Testis (tissue), 3 donors: Measurements from ENCODE around the gene OR4Q3. TPM values are rescaled to one million over a fixed set of nuclear protein-coding genes. Genes with fewer than 3 reads are reported as not detected.
"Not testable (repeated sequence)": the region's sequence is repeated elsewhere in the genome, so short reads cannot be mapped to it uniquely, and the experiment has no call there.

Experiments
- DNase-seq: peaks from one replicate; pipeline ENCODE4 v3.0.0-alpha.2; 2019
- H3K27ac ChIP-seq, 2 donors: fragments of 200-600 bp; sonication (generic); one replicate each; pipeline ENCODE4 v1.5.1; 2019
- H3K27me3 ChIP-seq: fragments of 200-600 bp; sonication (generic); one replicate; pipeline ENCODE4 v1.5.1; 2019
- H3K36me3 ChIP-seq: fragments of 200-600 bp; sonication (generic); one replicate; pipeline ENCODE4 v1.5.1; 2017; ENCODE audit warnings: low read depth; ENCODE audit errors: missing control alignments
- H3K4me1 ChIP-seq: fragments of 200-600 bp; sonication (generic); one replicate; pipeline ENCODE4 v1.5.1; 2019
- H3K4me3 ChIP-seq, 2 donors: fragments of 200-600 bp; sonication (generic); one replicate each; pipeline ENCODE4 v1.5.1; 2017 to 2019
- H3K9me3 ChIP-seq: fragments of 200-600 bp; sonication (generic); one replicate; pipeline ENCODE4 v1.5.1; 2017
- POLR2A ChIP-seq: fragments of 450-650 bp; IDR thresholded peaks from one replicate; pipeline ENCODE4 v1.6.1; 2017; ENCODE audit warnings: antibody characterized with exemption, mild to moderate bottlenecking, moderate library complexity
- WGBS, 2 donors: methylation state at CpG; one replicate each; pipeline ENCODE4 v1.1.5; 2018; 5-methylcytosine and 5-hydroxymethylcytosine counted together
- intact Hi-C: fragments of 100-400 bp; cut with DNase I; formaldehyde crosslinking; loops from one replicate; pipeline ENCODE4 v1.15.1; 2023; ENCODE audit warnings: low total_unique reads
- polyA plus RNA-seq: library from polyadenylated mRNA; stranded (reverse); fragments of 350-450 nt; fragmentation: Illumina TruSeq; extraction: RNeasy Lipid Tissue Mini Kit (QIAGEN cat#74804); gene quantifications from one replicate; pipeline ENCODE4 v1.2.3, GENCODE V29; 2014; ENCODE audit warnings: low read depth, low replicate concordance; ENCODE audit not compliant: insufficient read depth
- total RNA-seq, 2 donors: library from RNA; depleted of rRNA; stranded (reverse); fragments of >200 nt; gene quantifications; one replicate each; pipeline ENCODE4 v1.2.3, GENCODE V29; 2016
- TF ChIP-seq, protein P1 (sequence below), 3 experiments: fragments of 450-650 bp in 2 of 3; fragments of 200-600 bp in 1 of 3; sonication (generic) in 1 of 3; IDR thresholded peaks; one replicate each; pipeline ENCODE4 v1.5.1; 2016 to 2019; ENCODE audit warnings: antibody characterized with exemption in 3 of 3, mild to moderate bottlenecking in 2 of 3, moderate library complexity in 1 of 3

The OR4Q3 gene
- total and polyA plus RNA-seq, 3 donors from 2014 or later: 0.87 to 1.5 TPM; not detected in 1

DNA sequence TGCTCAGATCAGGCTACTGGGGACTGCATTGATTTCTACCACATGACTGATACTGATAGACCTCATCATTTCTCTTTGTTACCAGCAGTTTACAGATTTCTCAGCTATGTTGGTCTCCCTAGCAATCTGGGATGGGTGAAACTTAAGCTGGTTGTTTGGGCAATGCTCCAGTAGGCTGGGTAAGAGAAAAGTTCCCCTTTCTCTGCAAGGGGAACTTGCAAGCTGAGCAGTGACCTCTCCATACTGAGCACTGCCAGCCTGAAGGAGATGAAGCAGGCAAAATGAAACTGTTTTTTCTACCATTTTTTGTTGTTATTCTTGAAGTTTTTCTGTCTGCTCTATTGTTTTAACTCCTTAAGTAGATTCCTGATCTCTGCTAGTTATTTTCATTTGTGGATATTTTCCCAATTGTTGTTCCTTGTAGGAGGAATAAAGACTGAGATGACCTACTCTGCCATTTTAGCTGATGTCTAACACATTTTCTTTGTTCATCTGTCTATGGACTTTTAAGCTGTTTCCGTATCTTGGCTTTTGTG lies 28.6 kb downstream of the OR4Q3 start:
- Histone ChIP-seq H3K4me1 (no peaks in the 10 kb centered on the region), H3K27me3 (no peaks in the 10 kb centered on the region), H3K4me3 (no peak overlapping the region), H3K36me3 (no peaks in the 10 kb centered on the region), H3K9me3 (no peaks in the 10 kb centered on the region), H3K27ac (no peak overlapping the region)
- intact Hi-C loops: no loop called here
- 86 to 91% methylated on average over 1 of the region's 1 CpG for WGBS, 2 donors
- DNase-seq: no peak
- TF ChIP-seq POLR2A: no peak
- TF ChIP-seq, protein P1, sequence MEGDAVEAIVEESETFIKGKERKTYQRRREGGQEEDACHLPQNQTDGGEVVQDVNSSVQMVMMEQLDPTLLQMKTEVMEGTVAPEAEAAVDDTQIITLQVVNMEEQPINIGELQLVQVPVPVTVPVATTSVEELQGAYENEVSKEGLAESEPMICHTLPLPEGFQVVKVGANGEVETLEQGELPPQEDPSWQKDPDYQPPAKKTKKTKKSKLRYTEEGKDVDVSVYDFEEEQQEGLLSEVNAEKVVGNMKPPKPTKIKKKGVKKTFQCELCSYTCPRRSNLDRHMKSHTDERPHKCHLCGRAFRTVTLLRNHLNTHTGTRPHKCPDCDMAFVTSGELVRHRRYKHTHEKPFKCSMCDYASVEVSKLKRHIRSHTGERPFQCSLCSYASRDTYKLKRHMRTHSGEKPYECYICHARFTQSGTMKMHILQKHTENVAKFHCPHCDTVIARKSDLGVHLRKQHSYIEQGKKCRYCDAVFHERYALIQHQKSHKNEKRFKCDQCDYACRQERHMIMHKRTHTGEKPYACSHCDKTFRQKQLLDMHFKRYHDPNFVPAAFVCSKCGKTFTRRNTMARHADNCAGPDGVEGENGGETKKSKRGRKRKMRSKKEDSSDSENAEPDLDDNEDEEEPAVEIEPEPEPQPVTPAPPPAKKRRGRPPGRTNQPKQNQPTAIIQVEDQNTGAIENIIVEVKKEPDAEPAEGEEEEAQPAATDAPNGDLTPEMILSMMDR (IDR thresholded peaks at IDR 0.05): no peak

DNA sequence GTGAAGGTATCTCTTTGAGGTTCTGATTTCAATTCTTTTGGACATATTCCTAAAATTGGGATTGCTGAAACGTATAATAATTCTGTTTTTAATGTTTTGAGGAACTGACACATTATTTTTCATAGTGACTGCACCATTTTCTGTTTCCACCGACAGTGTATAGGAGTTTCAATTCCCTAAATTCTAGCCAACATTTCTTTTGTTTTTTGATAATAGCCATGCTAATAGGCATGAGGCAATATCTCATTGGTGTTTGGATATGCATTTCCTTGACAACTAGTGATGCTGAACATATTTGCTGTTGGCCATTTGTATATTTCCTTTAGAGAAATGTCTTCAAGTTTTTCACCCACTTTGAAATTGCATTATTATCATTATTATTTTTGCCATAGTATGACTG lies 29.1 kb downstream of the OR4Q3 start:
- H3K27ac ChIP-seq, DNase-seq, H3K9me3 ChIP-seq, H3K4me3 ChIP-seq, H3K36me3 ChIP-seq, intact Hi-C loops, H3K4me1 ChIP-seq, H3K27me3 ChIP-seq: not testable (repeated sequence)
- 55 to 56% methylated on average over 2 of the region's 2 CpGs for WGBS, 2 donors

DNA sequence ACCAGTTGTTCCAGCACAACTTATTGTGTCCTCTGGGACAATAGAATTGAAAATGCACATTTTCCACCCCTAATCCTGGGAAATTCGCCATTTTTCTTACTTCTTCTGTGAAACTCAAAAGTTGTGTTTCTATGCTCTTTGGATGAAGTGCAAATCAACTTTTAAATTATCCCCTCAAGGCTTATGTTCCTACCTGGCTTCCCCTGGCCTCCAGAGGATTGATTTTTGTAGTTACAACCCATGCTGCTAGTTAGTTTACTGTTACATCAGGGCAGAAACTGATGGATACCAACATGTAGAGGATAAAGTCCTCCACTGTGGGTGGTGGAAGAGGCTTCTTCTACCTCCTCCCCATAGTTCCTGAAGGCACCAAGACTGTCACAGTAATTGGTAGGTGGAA lies 29.8 kb downstream of the OR4Q3 start, which contains the start of gene OR4M1:
Gene OR4M1 (plus strand): TSS at position 301 of the 400 bp plus-strand sequence. CDS start 6,819 bp downstream, outside the sequence.
- H3K27me3 ChIP-seq, H3K4me1 ChIP-seq, H3K36me3 ChIP-seq, H3K27ac ChIP-seq, DNase-seq, H3K4me3 ChIP-seq, H3K9me3 ChIP-seq, intact Hi-C loops: not testable (repeated sequence)
- WGBS, 2 donors: 35 to 38% methylated on average over 1 of the region's 1 CpG

DNA sequence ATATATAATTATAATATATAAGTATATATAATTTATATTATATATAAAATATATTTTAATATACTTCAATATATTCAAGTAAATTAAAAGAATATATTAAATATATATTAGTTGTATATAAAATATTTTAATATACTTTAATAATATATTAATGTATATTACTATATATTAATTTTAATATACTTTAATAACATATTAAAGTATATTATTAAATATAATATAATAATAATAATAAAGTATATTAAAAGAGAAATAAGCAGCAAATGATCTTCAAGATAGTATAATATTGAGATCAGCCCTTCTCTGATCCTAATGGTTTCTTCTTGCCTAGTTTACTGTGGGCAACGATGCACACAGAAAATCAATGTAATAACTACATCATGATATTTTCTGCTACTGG lies 32.2 kb downstream of the OR4Q3 start:
- 74 to 82% methylated on average over 1 of the region's 1 CpG for WGBS, 2 donors
- H3K9me3 ChIP-seq: no peaks in the 10 kb centered on the region
- DNase-seq: no peak

DNA sequence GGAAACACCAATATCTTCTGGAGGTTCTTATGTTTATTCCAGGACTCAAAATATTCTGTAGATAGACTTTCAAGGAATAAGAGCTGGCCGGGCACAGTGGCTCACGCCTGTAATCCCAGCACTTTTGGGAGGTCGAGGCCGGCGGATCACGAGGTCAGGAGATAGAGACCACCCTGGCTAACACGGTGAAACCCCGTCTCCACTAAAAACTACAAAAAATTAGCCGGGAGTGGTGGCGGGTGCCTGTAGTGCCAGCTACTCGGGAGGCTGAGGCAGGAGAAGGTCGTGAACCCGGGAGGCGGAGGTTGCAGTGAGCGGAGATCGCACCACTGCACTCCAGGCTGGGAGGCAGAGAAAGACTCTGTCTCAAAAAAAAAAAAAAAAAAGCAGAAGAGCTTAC lies 42.5 kb downstream of the OR4Q3 start:
- WGBS, 2 donors: 53 to 61% methylated on average over 16 of the region's 16 CpGs
- H3K4me3 ChIP-seq, DNase-seq, H3K27me3 ChIP-seq, H3K27ac ChIP-seq, H3K4me1 ChIP-seq, H3K36me3 ChIP-seq, H3K9me3 ChIP-seq, intact Hi-C loops: not testable (repeated sequence)

More for the DNA sequence above, 32.2 kb downstream of the OR4Q3 start:
- TF ChIP-seq, protein P1 (IDR thresholded peaks at IDR 0.05): no peak
- TF ChIP-seq POLR2A: no peak
- no peak overlapping the region for H3K4me3 ChIP-seq
- no peak overlapping the region for H3K27ac ChIP-seq
- intact Hi-C loops: no loop called here
- no peaks in the 10 kb centered on the region for H3K4me1 ChIP-seq
- H3K27me3 ChIP-seq: no peaks in the 10 kb centered on the region
- no peaks in the 10 kb centered on the region for H3K36me3 ChIP-seq

DNA sequence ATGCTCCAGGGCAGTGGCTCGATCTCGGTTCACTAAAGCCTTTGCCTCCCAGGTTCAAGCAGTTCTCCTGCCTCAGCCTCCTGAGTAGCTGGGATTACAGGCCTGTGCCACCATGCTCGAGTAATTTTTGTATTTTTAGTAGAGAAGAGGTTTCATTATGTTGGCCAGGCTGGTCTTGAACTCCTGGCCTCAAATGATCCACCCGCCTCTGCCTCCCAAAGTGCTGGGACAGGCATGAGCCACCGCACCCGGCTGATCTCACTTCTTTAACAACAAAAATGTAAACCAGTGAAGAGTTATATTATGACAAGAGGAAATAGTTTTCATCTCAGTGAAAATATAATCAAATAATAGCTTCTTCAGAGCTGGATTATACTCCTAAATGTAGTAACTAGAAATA lies 43.9 kb downstream of the OR4Q3 start:
- DNase-seq, intact Hi-C loops, H3K4me3 ChIP-seq, H3K4me1 ChIP-seq, H3K36me3 ChIP-seq, H3K27me3 ChIP-seq, H3K9me3 ChIP-seq, H3K27ac ChIP-seq: not testable (repeated sequence)
- WGBS, 2 donors: 76 to 78% methylated on average over 6 of the region's 6 CpGs

DNA sequence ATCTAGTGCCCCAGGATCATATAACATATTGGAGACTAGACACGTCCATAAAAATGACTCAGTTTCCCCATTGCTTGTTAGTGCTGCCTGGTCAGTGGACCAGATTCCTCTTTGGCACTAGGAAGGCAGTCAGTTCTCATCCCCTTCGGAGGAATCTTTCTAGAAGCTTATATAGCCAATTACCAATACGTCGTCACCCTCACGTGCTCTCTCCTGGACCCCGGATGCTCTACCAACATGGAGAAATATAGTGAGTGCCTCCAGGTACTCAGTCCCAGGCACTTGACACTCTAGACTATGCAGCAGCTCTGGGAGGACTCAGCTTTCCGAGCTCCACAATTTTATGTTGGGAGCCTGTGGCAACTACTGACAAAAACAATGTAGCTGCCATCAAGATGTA lies 44.8 kb downstream of the OR4Q3 start:
- WGBS, 2 donors: 74 to 75% methylated on average over 7 of the region's 7 CpGs
- H3K4me1 ChIP-seq, H3K9me3 ChIP-seq, H3K27me3 ChIP-seq, H3K27ac ChIP-seq, H3K36me3 ChIP-seq, intact Hi-C loops, H3K4me3 ChIP-seq, DNase-seq: not testable (repeated sequence)

DNA sequence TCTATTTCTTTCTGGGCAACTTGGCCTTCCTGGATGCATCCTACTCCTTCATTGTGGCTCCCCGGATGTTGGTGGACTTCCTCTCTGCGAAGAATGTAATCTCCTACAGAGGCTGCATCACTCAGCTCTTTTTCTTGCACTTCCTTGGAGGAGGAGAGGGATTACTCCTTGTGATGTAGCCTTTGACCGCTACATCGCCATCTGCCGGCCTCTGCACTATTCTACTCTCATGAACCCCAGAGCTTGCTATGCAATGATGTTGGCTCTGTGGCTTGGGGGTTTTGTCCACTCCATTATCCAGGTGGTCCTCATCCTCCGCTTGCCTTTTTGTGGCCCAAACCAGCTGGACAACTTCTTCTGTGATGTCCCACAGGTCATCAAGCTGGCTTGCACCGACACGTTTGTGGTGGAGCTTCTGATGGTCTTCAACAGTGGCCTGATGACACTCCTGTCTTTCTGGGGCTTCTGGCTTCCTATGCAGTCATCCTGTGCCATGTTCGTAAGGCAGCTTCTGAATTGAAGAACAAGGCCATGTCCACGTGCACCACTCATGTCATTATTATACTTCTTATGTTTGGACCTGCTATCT lies 53.2 kb downstream of the OR4Q3 start:
- H3K36me3 ChIP-seq, H3K9me3 ChIP-seq, DNase-seq, intact Hi-C loops, H3K27ac ChIP-seq, H3K27me3 ChIP-seq, H3K4me1 ChIP-seq, H3K4me3 ChIP-seq: not testable (repeated sequence)
- WGBS, 2 donors: 70 to 84% methylated on average over 10 of the region's 10 CpGs
